ENCODE data around the gene SH3BP5.

- no peak for TF ChIP-seq GATA2 (IDR thresholded peaks at IDR 0.05; ENCODE audit: low read depth, low read length)
- TF ChIP-seq GATA3 (IDR thresholded peaks at IDR 0.05; ENCODE audit: low read depth, low read length) = no peak
Measured at GRCh38 chr3:15215996-15216395, 116.4 kb downstream of the SH3BP5 start.

Data from SH-SY5Y (cell line).